ENCODE measurements around the gene PRDM7. TPM values are rescaled to one million over a fixed set of nuclear protein-coding genes. Genes with fewer than 3 reads are reported as not detected.

Gene PRDM7
- total RNA-seq, 1 experiment from 2014 or later, result not detected

DNA sequence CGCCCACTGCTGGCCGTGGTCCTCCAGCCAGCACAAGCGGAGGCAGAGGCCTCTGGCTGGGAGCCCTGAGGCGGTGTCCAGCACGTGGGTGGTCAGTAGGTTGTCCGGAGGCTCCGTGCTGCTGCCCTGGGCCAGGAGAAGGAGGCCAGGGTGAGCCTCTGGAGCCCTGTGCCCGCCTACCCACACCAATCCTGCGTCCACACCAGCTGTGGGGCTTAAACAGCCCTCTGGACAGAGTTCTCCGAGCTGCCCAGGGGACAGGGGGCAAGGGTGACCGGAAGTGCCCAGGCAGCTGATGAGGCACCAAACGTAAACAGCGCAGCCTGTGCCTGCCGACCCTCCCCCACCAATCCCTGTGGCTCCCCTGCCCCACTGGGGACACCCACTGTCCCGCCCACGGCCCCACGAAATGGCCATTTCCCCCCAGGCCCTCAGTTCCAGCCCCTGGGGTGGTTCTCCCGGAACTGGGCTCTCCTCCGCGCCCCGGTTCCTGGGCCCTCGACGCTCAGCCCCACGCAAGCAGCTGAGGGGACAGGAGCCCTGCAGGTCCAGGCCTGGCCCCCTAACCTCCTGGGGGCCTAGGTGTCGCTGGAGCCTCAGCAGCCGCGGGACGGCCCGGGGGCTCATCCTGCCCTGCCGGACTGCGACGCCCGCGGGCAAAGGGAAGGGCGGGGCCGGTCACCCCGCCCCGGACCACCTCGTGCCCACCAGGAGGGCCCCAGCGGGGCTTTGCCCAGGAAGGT is 30.0 kb downstream of the PRDM7 start (continued):
- no peak for TF ChIP-seq SOX15 (CRISPR knock-in tag; IDR thresholded peaks at IDR 0.05)
- TF ChIP-seq TEAD1 (CRISPR knock-in tag; IDR thresholded peaks at IDR 0.05), result no peak
- 0 out of 2 replicates have a peak, but pooled peaks have one; percentile 63 for TF ChIP-seq NR3C1 (CRISPR knock-in tag; conservative IDR thresholded peaks at IDR 0.05; ENCODE audit: low read depth)
- 0 out of 2 replicates have a peak, but pooled peaks have one; percentile 23 for TF ChIP-seq ARID4B (CRISPR knock-in tag; IDR thresholded peaks at IDR 0.05; ENCODE audit: borderline replicate concordance)
- peak; percentile 66; the same call in 1 of the 2 replicates for TF ChIP-seq ZNF416 (CRISPR knock-in tag; IDR thresholded peaks at IDR 0.05)
- no peak for TF ChIP-seq CREB1 (CRISPR knock-in tag; IDR thresholded peaks at IDR 0.05)
- TF ChIP-seq PREB (CRISPR knock-in tag; IDR thresholded peaks at IDR 0.05; ENCODE audit: borderline replicate concordance), result no peak
- TF ChIP-seq, protein P1, sequence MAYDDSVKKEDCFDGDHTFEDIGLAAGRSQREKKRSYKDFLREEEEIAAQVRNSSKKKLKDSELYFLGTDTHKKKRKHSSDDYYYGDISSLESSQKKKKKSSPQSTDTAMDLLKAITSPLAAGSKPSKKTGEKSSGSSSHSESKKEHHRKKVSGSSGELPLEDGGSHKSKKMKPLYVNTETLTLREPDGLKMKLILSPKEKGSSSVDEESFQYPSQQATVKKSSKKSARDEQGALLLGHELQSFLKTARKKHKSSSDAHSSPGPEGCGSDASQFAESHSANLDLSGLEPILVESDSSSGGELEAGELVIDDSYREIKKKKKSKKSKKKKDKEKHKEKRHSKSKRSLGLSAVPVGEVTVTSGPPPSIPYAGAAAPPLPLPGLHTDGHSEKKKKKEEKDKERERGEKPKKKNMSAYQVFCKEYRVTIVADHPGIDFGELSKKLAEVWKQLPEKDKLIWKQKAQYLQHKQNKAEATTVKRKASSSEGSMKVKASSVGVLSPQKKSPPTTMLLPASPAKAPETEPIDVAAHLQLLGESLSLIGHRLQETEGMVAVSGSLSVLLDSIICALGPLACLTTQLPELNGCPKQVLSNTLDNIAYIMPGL (CRISPR knock-in tag; IDR thresholded peaks at IDR 0.05), result no peak
- TF ChIP-seq PRRX2 (CRISPR knock-in tag; IDR thresholded peaks at IDR 0.05), result no peak
- no peak for TF ChIP-seq NR2C2 (CRISPR knock-in tag; IDR thresholded peaks at IDR 0.05)
- TF ChIP-seq ZNF121 (CRISPR knock-in tag; IDR thresholded peaks at IDR 0.05), result no peak
- TF ChIP-seq RORB (CRISPR knock-in tag; IDR thresholded peaks at IDR 0.05), result no peak
- TF ChIP-seq AFF4 (CRISPR knock-in tag; IDR thresholded peaks at IDR 0.05; ENCODE audit: borderline replicate concordance), result no peak
- TF ChIP-seq SMAD3 (CRISPR knock-in tag; IDR thresholded peaks at IDR 0.05; ENCODE audit: borderline replicate concordance), result no peak
- no peak for TF ChIP-seq JUN (CRISPR knock-in tag; IDR thresholded peaks at IDR 0.05)
- no peak for TF ChIP-seq ZNF396 (CRISPR knock-in tag; IDR thresholded peaks at IDR 0.05; ENCODE audit: borderline replicate concordance)
- 0 out of 2 replicates have a peak, but pooled peaks have one; percentile 22 for TF ChIP-seq NR1H2 (CRISPR knock-in tag; IDR thresholded peaks at IDR 0.05)
- no peak for TF ChIP-seq KAT7 (CRISPR knock-in tag; IDR thresholded peaks at IDR 0.05; ENCODE audit: borderline replicate concordance)
- TF ChIP-seq STAT6 (CRISPR knock-in tag; conservative IDR thresholded peaks at IDR 0.05; ENCODE audit: low read depth), result no peak
- TF ChIP-seq ETV6 (CRISPR knock-in tag; IDR thresholded peaks at IDR 0.05), result peak; percentile 51; the same call in 1 of the 2 replicates
- no peak for TF ChIP-seq TCF7 (CRISPR knock-in tag; IDR thresholded peaks at IDR 0.05; ENCODE audit: low read depth)
- TF ChIP-seq, protein P2, sequence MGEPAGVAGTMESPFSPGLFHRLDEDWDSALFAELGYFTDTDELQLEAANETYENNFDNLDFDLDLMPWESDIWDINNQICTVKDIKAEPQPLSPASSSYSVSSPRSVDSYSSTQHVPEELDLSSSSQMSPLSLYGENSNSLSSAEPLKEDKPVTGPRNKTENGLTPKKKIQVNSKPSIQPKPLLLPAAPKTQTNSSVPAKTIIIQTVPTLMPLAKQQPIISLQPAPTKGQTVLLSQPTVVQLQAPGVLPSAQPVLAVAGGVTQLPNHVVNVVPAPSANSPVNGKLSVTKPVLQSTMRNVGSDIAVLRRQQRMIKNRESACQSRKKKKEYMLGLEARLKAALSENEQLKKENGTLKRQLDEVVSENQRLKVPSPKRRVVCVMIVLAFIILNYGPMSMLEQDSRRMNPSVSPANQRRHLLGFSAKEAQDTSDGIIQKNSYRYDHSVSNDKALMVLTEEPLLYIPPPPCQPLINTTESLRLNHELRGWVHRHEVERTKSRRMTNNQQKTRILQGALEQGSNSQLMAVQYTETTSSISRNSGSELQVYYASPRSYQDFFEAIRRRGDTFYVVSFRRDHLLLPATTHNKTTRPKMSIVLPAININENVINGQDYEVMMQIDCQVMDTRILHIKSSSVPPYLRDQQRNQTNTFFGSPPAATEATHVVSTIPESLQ (CRISPR knock-in tag; IDR thresholded peaks at IDR 0.05), result no peak
- no peak for TF ChIP-seq GRHL2 (CRISPR knock-in tag; IDR thresholded peaks at IDR 0.05; ENCODE audit: insufficient replicate concordance, severe bottlenecking)

All from WTC11 (cell line).